PFSK-1 (cell line): ENCODE measurements around the gene SEPTIN7.

Source experiments
- FOXP2 ChIP-seq: optimal IDR thresholded peaks from 2 replicates; pipeline ENCODE3; 2011; ENCODE audit warnings: borderline replicate concordance, control low read depth, inconsistent platforms; ENCODE audit not compliant: insufficient read depth; ENCODE audit errors: extremely low read length, extremely low read depth
- POLR2AphosphoS5 ChIP-seq: IDR thresholded peaks from 2 replicates; pipeline ENCODE4 v1.6.1; 2012; ENCODE audit warnings: low read depth, mild to moderate bottlenecking, control low read depth, low read length, moderate library complexity
- SIN3A ChIP-seq: IDR thresholded peaks from 2 replicates; pipeline ENCODE4 v1.6.1; 2012; ENCODE audit warnings: mild to moderate bottlenecking, low read length, moderate library complexity, borderline replicate concordance; ENCODE audit not compliant: insufficient read depth
- TAF1 ChIP-seq: IDR thresholded peaks from 2 replicates; pipeline ENCODE4 v1.6.1; 2012; ENCODE audit warnings: low read length, control low read depth, borderline replicate concordance; ENCODE audit not compliant: insufficient read depth
- TF ChIP-seq, protein P1 (sequence below), 2 experiments: IDR thresholded peaks; 2 replicates each; pipeline versions ENCODE4 v1.6.1 to v1.8.0; 2011 to 2012; ENCODE audit warnings: low read depth in 2 of 2, low read length in 2 of 2, control low read depth in 1 of 2, inconsistent platforms in 1 of 2, mild to moderate bottlenecking in 1 of 2, moderate library complexity in 1 of 2; ENCODE audit not compliant: insufficient read depth in 1 of 2

The SEPTIN7 gene

DNA sequence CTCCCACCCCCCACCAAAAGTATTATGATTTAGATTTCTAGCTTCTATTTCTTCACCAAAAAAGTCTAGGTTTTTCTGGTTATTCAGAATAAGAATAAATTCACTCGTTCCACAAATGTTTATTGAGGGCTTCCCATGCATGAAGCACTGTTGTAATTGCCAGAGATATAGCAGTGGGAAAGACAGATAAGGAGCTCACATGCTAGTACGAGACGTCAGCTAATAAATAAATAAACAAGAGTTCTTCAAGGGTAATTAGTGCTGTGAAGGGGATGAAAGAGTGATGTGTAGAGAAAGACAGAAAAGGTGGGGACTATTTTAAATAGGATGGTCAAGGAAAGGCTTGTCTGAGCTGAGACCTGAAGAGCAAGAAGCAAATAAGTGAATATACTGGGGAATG, 38.1 kb upstream of the SEPTIN7 start:
- no peak for TF ChIP-seq FOXP2
- no peak for TF ChIP-seq TAF1
- TF ChIP-seq, protein P1, sequence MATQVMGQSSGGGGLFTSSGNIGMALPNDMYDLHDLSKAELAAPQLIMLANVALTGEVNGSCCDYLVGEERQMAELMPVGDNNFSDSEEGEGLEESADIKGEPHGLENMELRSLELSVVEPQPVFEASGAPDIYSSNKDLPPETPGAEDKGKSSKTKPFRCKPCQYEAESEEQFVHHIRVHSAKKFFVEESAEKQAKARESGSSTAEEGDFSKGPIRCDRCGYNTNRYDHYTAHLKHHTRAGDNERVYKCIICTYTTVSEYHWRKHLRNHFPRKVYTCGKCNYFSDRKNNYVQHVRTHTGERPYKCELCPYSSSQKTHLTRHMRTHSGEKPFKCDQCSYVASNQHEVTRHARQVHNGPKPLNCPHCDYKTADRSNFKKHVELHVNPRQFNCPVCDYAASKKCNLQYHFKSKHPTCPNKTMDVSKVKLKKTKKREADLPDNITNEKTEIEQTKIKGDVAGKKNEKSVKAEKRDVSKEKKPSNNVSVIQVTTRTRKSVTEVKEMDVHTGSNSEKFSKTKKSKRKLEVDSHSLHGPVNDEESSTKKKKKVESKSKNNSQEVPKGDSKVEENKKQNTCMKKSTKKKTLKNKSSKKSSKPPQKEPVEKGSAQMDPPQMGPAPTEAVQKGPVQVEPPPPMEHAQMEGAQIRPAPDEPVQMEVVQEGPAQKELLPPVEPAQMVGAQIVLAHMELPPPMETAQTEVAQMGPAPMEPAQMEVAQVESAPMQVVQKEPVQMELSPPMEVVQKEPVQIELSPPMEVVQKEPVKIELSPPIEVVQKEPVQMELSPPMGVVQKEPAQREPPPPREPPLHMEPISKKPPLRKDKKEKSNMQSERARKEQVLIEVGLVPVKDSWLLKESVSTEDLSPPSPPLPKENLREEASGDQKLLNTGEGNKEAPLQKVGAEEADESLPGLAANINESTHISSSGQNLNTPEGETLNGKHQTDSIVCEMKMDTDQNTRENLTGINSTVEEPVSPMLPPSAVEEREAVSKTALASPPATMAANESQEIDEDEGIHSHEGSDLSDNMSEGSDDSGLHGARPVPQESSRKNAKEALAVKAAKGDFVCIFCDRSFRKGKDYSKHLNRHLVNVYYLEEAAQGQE (IDR thresholded peaks at IDR 0.05; ENCODE audit: insufficient read depth in 1 of 2, low read depth in 2 of 2, low read length in 2 of 2): no peak
- TF ChIP-seq SIN3A: no peak
- no peak for TF ChIP-seq POLR2AphosphoS5

DNA sequence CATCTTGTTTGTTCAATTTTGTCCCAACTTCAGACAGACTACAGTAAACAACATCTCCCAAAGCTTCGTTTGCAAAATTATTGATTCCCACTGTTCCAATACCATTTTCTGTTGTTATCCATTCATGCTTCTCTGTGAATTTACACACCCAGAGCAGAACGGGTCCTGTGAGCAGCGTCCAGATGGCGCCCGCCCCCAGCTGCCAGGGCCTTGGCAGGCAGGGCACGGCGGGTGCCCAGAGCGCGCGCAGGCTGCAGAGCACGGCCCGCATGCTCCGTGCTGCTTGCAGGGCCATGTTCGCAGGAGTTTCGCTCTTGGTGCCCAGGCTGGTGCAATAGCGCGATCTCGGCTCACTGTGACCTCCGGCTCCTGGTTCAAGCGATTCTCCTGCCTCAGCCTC, 32.5 kb upstream of the SEPTIN7 start:
- TF ChIP-seq POLR2AphosphoS5 (no peak), SIN3A (no peak), FOXP2 (no peak), TAF1 (no peak)
- TF ChIP-seq, protein P1 (IDR thresholded peaks at IDR 0.05; ENCODE audit: insufficient read depth in 1 of 2, low read depth in 2 of 2, low read length in 2 of 2): no peak

DNA sequence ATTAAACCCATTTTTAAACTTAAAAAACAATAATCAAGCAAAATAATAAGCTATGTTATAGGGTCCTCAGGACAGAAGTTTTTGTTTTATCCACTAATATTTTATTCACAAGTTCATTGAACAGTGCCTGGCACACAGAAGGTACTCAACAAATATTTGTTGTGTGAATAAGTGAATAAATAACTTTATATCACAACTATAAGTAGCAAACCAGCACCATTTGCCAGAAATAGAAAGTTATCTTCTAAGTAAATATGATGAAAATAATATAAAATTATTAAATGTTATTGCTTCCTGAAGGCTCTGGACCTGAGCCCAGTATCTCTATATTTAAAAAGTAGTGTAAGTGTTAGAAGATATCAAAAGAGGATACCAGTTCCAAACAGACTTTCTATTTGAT, 29.1 kb upstream of the SEPTIN7 start:
- TF ChIP-seq POLR2AphosphoS5 (no peak), FOXP2 (no peak), TAF1 (no peak), SIN3A (no peak)
- TF ChIP-seq, protein P1 (IDR thresholded peaks at IDR 0.05; ENCODE audit: insufficient read depth in 1 of 2, low read depth in 2 of 2, low read length in 2 of 2): no peak

DNA sequence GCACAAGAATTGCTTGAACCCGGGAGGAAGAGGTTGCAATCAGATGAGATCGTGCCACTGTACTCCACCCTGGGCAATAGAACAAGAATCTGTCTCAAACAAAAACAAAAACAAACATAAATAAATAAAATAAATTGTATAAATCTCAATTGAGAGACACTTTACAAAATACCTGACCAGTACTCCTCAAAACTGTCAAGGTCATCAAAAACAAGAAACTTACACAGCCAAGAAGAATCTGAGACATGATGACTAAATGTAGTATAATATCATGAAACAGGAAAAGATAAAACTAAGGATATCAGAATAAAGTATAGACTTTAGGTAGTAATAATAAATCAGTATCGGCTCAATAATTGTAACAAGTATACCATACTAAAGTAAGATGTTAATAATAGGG, 26.9 kb upstream of the SEPTIN7 start:
- TF ChIP-seq FOXP2: no peak
- TF ChIP-seq SIN3A: no peak
- TF ChIP-seq TAF1: no peak
- TF ChIP-seq POLR2AphosphoS5: no peak
- TF ChIP-seq, protein P1 (IDR thresholded peaks at IDR 0.05; ENCODE audit: insufficient read depth in 1 of 2, low read depth in 2 of 2, low read length in 2 of 2): no peak

DNA sequence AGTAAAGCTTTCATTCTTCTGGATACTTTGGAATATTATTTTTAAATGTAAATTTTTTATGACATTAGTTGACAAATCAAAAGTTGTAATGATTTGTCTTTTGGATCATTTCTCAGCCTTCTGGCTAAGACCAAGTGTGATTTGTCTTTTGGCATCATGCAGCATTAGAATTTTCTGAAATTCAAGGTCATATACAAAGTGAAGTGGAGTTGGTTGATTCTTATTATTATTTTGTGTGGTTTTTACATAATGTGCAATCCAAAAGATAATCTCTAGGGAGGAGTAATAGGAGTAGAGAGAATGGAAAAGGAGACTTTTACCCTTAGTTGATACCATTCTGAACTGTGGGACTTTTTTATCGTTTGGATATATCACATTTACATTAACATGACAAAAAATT, 24.2 kb upstream of the SEPTIN7 start:
- no peak for TF ChIP-seq FOXP2
